ENCODE data around the gene COX7A1. TPM values are rescaled to one million over a fixed set of nuclear protein-coding genes. Genes with fewer than 3 reads are reported as not detected.
"Not testable (repeated sequence)": the region's sequence is repeated elsewhere in the genome, so short reads cannot be mapped to it uniquely, and the experiment has no call there.

Gene COX7A1
- total and polyA plus RNA-seq, 10 donors = 6.3 to 40.9 (median 23.4) TPM

DNA sequence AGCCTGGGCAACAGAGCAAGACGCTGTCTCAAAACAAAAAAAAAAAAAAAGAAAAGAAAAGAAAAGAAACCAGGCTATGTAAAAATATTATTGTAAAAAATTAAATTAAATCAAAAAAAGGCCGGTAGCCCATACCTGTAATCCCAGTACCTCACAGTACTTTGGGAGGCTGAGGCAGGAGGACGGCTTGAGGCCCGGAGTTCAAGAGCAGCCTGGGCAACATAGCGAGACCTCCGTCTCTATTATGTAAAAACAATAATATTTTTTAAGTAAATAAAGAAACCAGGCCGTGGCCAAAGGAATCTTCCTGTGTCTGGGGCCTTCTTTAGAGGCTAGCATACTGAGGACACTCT, 13.2 kb downstream of the COX7A1 start:
- Histone ChIP-seq H3K36me3 (peaks cover 0 to 26% (median 20%) of the 10 kb centered on the region in 6 donors), H3K4me1 (peaks cover 10 to 55% (median 31%) of the 10 kb centered on the region in 6 donors), H3K9me3 (no peaks in the 10 kb centered on the region), H3K27me3 (replicated peaks in 1 of 7) (no peaks in the 10 kb centered on the region), H3K4me3 (peak overlapping the region in 7 of 8 donors; percentile 62 to 90 (median 82)), H3K27ac (peak overlapping the region; percentile 61 to 98 (median 96))
- no peak for DNase-seq
- no peak for TF ChIP-seq POLR2AphosphoS5 (IDR thresholded peaks at IDR 0.05)
- no peak for TF ChIP-seq POLR2A (IDR thresholded peaks at IDR 0.05)
- TF ChIP-seq CTCF (IDR thresholded peaks at IDR 0.05 in 8 of 11, conservative IDR thresholded peaks at IDR 0.05 in 3 of 11) = no peak
- 57 to 66% (median 63%) methylated on average over 7 of the region's 7 CpGs for WGBS, 5 donors
- intact Hi-C loops (cut with DNase I; ENCODE audit: low total_unique reads) = no loop called here

DNA sequence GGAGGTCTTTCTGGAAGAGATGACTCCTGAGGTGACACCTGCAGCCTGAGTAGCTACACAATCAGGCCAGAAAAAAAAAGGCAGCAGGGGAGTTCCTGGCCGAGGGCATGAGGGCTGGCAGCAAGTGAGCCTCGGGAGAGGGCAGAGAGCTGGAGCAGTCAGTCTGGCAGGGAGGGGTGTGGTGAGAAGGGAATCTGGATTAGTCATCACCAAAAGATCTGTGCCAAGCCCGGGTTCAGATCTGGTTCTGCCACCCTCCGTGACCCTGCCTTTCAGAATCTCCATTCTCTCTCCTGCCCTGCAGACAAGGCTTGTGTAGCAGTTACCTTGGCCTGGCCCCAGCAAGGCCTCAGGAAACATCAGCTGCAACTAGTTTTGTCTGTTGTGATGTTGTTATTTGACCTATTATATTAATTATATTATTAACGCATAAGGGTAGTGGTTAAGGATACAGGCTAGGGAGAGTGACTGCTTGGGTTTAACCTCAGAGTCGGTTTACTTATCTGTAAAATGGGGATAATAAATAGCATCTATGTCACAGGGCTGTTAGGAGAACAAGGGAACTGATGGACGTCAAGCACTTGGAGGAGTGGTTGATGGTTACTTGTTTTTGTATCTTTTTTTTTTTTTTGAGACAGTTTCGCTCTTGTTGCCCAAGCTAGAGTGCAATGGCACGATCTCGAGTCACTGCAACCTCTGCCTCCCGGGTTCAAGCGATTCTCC, 15.1 kb downstream of the COX7A1 start:
- Histone ChIP-seq H3K27me3 (replicated peaks in 1 of 7) (no peaks in the 10 kb centered on the region), H3K4me1 (peaks cover 10 to 59% (median 33%) of the 10 kb centered on the region in 6 donors), H3K36me3 (peaks cover 0 to 6% (median 3%) of the 10 kb centered on the region in 6 donors), H3K4me3 (peak overlapping the region in 1 of 8 donors; percentile 5), H3K27ac (peak overlapping the region in 7 of 8 donors; percentile 29 to 78 (median 64)), H3K9me3 (no peaks in the 10 kb centered on the region)
- intact Hi-C loops (cut with DNase I; ENCODE audit: low total_unique reads) = no loop called here
- DNase-seq = no peak
- TF ChIP-seq POLR2AphosphoS5 (IDR thresholded peaks at IDR 0.05) = peak in 2 of 3 donors; percentile 55 to 65
- TF ChIP-seq CTCF (IDR thresholded peaks at IDR 0.05 in 8 of 11, conservative IDR thresholded peaks at IDR 0.05 in 3 of 11) = no peak
- no peak for TF ChIP-seq POLR2A (IDR thresholded peaks at IDR 0.05)
- WGBS, 5 donors = 65 to 78% (median 69%) methylated on average over 12 of the region's 12 CpGs

DNA sequence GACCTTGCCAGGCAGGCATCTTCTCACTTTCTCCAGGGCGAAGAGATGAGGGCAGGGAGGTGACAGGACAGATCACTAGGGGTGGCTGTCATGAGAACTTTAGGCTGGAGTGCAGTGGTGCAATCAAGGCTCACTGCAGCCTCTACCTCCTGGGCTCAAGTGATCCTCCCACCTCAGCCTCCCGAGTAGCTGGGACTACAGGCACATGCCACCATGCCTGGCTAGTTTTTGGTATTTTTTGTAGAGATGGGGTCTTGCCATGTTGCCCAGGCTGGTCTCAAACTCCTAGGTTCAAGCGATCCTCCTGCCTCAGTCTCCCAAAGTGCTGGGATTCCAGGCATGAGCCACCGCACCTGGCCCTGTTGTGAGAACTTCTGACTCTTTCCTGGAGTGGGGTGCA, 17.4 kb downstream of the COX7A1 start:
- DNase-seq; H3K9me3 ChIP-seq; H3K4me3 ChIP-seq; intact Hi-C loops (cut with DNase I; ENCODE audit: low total_unique reads); H3K27ac ChIP-seq; H3K27me3 ChIP-seq (replicated peaks in 1 of 7); H3K36me3 ChIP-seq: not testable (repeated sequence)
- 89 to 96% (median 93%) methylated on average over 3 to 4 of the region's 4 CpGs for WGBS, 5 donors
- peaks cover 3 to 70% (median 41%) of the 10 kb centered on the region in 6 donors for H3K4me1 ChIP-seq

DNA sequence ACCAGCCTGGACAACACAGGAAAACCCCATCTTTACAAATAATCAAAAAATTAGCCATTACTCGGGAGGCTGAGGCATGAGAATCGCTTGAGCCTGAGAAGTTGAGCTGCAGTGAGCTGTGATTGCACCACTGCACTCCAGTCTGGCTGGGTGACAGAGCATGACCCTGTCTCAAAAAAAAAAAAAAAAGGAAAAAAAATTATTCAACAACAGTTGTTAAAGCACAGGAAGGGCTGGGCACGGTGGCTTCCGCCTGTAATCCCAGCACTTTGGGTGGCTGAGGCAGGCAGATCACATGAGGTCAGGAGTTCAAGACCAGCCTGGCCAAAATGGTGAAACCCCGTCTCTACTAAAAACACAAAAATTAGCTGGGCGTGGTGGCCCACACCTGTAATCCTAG, 21.0 kb downstream of the COX7A1 start:
- H3K36me3 ChIP-seq; H3K9me3 ChIP-seq; H3K27me3 ChIP-seq (replicated peaks in 1 of 7); H3K4me3 ChIP-seq; intact Hi-C loops (cut with DNase I; ENCODE audit: low total_unique reads): not testable (repeated sequence)
- WGBS, 5 donors = 33 to 57% (median 44%) methylated on average over 6 of the region's 6 CpGs
- DNase-seq = peak; percentile 79
- Histone ChIP-seq H3K27ac (peak overlapping the region in 7 of 8 donors; percentile 46 to 93 (median 66)), H3K4me1 (peaks cover 4 to 66% (median 42%) of the 10 kb centered on the region in 6 donors)
- TF ChIP-seq POLR2AphosphoS5 (IDR thresholded peaks at IDR 0.05) = peak in 2 of 3 donors; percentile 62 to 71

DNA sequence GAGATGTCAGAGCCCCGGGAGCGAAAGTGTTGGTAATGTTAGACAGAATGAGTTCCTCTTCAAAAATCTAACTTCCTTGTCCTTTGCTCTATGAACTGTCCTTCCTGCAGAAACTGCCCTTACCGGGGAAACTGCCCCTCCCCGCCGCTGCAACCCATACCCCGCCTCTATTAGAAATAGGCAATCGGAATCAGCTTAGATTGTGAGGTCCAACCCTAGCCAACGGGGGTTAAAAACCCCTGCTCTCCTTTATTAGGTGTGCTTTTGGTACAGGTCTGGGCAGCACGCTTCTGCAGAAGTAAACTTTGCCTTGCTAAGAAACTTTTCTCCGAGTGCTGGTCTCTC, 23.9 kb downstream of the COX7A1 start:
- Histone ChIP-seq H3K27ac (peak overlapping the region; percentile 88 to 97 (median 94)), H3K36me3 (peaks cover 0 to 30% (median 25%) of the 10 kb centered on the region in 6 donors), H3K9me3 (no peaks in the 10 kb centered on the region), H3K4me1 (peaks cover 4 to 61% (median 42%) of the 10 kb centered on the region in 6 donors), H3K27me3 (replicated peaks in 1 of 7) (no peaks in the 10 kb centered on the region), H3K4me3 (peak overlapping the region; percentile 40 to 77 (median 47))
- WGBS, 5 donors = 13 to 18% (median 14%) methylated on average over 10 of the region's 10 CpGs
- DNase-seq = peak; percentile 83
- intact Hi-C loops (cut with DNase I; ENCODE audit: low total_unique reads) = loop anchor here (5.0 kb wide), 1 partner anchor 44 kb away; no protein-coding TSS in a partner anchor
- TF ChIP-seq POLR2AphosphoS5 (IDR thresholded peaks at IDR 0.05) (no peak), POLR2A (IDR thresholded peaks at IDR 0.05) (no peak), CTCF (IDR thresholded peaks at IDR 0.05 in 8 of 11, conservative IDR thresholded peaks at IDR 0.05 in 3 of 11) (no peak)

Measured in spleen (tissue), 11 donors.